C4-2B (cell line): Measurements from ENCODE around the gene CTCFL.

Experiments used
- ZFX ChIP-seq: fragments of 450-650 bp; IDR thresholded peaks from 2 replicates; pipeline ENCODE4 v1.6.1; 2017
- TF ChIP-seq, protein P1 (sequence below): fragments of 450-650 bp; conservative IDR thresholded peaks from 2 replicates; pipeline ENCODE4 v1.5.1; 2017; ENCODE audit warnings: mild to moderate bottlenecking

DNA sequence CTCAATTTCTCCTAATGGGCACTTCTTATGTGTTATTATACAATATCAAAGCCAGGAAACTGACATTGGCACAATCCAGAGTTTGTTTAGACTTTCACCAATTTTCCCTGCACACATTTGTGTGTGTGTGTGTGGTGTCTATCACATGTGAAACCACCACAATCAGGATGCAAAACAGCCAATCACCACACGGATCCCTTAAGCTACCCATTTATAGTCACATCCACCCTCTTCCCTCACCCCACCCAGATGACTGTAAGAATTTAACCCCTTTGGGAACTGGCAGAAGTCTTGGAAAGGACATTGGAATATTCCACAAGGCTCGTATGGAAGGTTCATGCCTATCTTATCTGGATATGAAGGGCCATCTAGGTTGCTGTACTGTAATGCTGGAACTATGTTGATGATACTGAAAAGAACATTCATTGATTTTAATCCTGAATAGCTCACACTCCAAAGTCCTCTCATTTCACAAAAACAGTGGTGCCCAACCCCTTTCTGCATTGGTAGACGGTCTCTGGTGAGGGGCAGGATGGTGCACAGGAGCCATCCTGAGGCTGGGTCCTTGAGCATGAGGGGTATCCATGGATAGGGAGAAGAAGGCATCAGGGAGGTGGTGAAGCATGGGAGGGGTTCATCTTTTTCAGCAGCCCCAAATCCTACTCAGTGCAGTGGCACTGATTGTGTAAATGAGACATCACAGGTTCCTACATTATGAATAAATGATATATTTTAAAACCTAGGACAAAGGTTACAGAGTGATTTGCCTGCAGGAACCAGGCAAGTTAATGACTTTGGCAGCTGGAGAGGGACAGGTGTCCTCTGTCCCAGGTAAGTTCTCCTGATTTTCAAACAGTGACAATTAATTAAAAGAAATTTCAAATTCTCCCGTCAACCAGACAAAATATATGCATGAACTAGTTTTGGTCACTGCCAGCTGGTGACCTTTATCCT, 12.1 kb upstream of the CTCFL start:
- TF ChIP-seq, protein P1, sequence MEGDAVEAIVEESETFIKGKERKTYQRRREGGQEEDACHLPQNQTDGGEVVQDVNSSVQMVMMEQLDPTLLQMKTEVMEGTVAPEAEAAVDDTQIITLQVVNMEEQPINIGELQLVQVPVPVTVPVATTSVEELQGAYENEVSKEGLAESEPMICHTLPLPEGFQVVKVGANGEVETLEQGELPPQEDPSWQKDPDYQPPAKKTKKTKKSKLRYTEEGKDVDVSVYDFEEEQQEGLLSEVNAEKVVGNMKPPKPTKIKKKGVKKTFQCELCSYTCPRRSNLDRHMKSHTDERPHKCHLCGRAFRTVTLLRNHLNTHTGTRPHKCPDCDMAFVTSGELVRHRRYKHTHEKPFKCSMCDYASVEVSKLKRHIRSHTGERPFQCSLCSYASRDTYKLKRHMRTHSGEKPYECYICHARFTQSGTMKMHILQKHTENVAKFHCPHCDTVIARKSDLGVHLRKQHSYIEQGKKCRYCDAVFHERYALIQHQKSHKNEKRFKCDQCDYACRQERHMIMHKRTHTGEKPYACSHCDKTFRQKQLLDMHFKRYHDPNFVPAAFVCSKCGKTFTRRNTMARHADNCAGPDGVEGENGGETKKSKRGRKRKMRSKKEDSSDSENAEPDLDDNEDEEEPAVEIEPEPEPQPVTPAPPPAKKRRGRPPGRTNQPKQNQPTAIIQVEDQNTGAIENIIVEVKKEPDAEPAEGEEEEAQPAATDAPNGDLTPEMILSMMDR, result no peak
- no peak for TF ChIP-seq ZFX
